Neural cell (in vitro differentiated cells): ENCODE measurements around the gene TMEM52B.

Source experiments
- MXI1 ChIP-seq: fragments of 450-650 bp; conservative IDR thresholded peaks from 2 replicates; pipeline ENCODE4 v1.6.1; 2014; ENCODE audit warnings: antibody characterized with exemption, mild to moderate bottlenecking; ENCODE audit not compliant: poor library complexity, severe bottlenecking
- RAD21 ChIP-seq: fragments of 450-650 bp; conservative IDR thresholded peaks from 2 replicates; pipeline ENCODE4 v1.6.1; 2014; ENCODE audit warnings: antibody characterized with exemption, mild to moderate bottlenecking, moderate library complexity
- TF ChIP-seq, protein P1 (sequence below): fragments of 450-650 bp; IDR thresholded peaks from 2 replicates; pipeline ENCODE4 v1.5.1; 2014; ENCODE audit warnings: antibody characterized with exemption, mild to moderate bottlenecking, moderate library complexity; ENCODE audit not compliant: poor library complexity, severe bottlenecking

DNA sequence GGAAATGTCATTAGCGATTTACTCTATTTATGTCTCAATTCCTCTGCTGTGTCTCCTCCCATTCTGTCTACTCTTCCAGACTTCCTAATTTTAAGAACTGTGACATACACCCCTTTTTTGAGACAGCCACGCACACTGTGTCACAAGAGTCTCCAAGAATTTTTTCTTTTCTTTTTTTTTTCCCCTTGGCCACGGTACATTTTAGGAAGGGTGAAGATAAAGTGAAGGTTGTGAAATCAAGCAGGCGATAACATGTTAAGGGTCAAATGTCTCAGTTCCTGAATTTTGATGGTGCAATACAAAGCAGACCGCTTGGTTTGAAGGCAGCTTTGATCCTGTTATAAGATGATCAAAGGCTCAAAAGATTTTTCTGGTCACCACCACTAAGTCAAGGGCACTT, 11.2 kb upstream of the TMEM52B start:
- TF ChIP-seq, protein P1, sequence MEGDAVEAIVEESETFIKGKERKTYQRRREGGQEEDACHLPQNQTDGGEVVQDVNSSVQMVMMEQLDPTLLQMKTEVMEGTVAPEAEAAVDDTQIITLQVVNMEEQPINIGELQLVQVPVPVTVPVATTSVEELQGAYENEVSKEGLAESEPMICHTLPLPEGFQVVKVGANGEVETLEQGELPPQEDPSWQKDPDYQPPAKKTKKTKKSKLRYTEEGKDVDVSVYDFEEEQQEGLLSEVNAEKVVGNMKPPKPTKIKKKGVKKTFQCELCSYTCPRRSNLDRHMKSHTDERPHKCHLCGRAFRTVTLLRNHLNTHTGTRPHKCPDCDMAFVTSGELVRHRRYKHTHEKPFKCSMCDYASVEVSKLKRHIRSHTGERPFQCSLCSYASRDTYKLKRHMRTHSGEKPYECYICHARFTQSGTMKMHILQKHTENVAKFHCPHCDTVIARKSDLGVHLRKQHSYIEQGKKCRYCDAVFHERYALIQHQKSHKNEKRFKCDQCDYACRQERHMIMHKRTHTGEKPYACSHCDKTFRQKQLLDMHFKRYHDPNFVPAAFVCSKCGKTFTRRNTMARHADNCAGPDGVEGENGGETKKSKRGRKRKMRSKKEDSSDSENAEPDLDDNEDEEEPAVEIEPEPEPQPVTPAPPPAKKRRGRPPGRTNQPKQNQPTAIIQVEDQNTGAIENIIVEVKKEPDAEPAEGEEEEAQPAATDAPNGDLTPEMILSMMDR, result no peak
- TF ChIP-seq MXI1 (no peak), RAD21 (no peak)
